ENCODE data around the gene GTF2H2. TPM values are rescaled to one million over a fixed set of nuclear protein-coding genes. Genes with fewer than 3 reads are reported as not detected.
A peak's percentile ranks its signal among the peaks of the same experiment; 100 is the strongest.
"Not testable (repeated sequence)": the region's sequence is repeated elsewhere in the genome, so short reads cannot be mapped to it uniquely, and the experiment has no call there.

GTF2H2 gene
- total and polyA plus RNA-seq, 12 donors: 4.2 to 14.0 (median 7.1) TPM

GRCh38 chr5:71082340-71082739 is 14.9 kb upstream of the GTF2H2 start:
- WGBS, 2 donors: no CpG with 5 or more reads among the region's 2 CpGs

DNA sequence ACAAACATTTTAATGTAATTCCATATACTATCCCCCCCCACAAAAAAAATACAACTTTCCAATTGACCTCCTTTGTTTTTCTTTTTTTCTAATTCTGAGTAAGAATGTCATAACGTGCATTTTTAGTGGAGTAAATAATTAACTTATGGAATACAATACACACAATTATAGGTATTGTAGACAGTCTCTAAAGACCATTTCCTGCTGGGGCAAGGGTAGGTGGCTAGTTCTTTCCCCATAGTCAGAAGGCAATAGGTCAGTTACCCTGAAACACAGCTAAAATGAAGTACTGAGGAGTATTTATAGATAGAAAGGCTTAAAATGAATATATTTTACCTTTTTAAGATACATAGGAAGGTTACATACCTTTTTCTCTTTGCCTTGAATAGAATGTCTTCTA is 6.2 kb downstream of the GTF2H2 start:
- DNase-seq; H3K27me3 ChIP-seq; H3K4me3 ChIP-seq; H3K27ac ChIP-seq; H3K9me3 ChIP-seq; ATAC-seq; intact Hi-C loops (cut with DNase I); H3K36me3 ChIP-seq; H3K4me1 ChIP-seq: not testable (repeated sequence)
- no CpG with 5 or more reads among the region's 1 CpG for WGBS, 2 donors

More at GRCh38 chr5:71082340-71082739, 14.9 kb upstream of the GTF2H2 start:
- H3K4me3 ChIP-seq; ATAC-seq; DNase-seq; H3K36me3 ChIP-seq; H3K27ac ChIP-seq; H3K9me3 ChIP-seq; H3K27me3 ChIP-seq; intact Hi-C loops (cut with DNase I); H3K4me1 ChIP-seq: not testable (repeated sequence)

- H3K4me3 ChIP-seq; intact Hi-C loops (cut with DNase I); DNase-seq; H3K4me1 ChIP-seq; H3K9me3 ChIP-seq; H3K36me3 ChIP-seq; ATAC-seq; H3K27me3 ChIP-seq; H3K27ac ChIP-seq: not testable (repeated sequence)
- no CpG with 5 or more reads among the region's 3 CpGs for WGBS, 2 donors
Observed at GRCh38 chr5:71059426-71059825, 8.1 kb downstream of the GTF2H2 start.

- H3K36me3 ChIP-seq; intact Hi-C loops (cut with DNase I); H3K4me3 ChIP-seq; H3K9me3 ChIP-seq; ATAC-seq; H3K4me1 ChIP-seq; H3K27me3 ChIP-seq; DNase-seq; H3K27ac ChIP-seq: not testable (repeated sequence)
- 95 to 100% methylated on average over 1 of the region's 2 CpGs for WGBS, 2 donors
Observed at GRCh38 chr5:71044808-71045207, 22.7 kb downstream of the GTF2H2 start.

DNA sequence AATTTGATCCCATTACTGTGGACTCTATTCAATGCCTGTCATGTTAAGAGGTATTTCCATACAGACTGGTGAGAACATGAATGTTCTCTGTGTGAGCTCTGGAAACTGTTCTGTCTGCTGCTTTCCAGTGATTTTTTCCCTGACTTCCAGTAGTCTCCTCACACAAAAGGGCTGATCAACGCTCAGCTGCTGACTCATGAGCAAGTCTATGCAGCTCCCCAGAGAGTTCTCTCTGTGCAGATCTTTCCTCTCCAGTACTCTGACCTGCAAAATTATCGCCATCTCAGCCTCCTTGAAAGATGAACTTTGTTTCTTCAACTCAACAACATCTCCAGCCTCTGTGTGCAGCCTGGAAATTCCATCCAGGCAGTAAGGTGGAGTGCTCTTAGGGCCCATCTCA is 23.3 kb downstream of the GTF2H2 start:
- H3K4me3 ChIP-seq; DNase-seq; intact Hi-C loops (cut with DNase I); ATAC-seq; H3K36me3 ChIP-seq; H3K27ac ChIP-seq; H3K27me3 ChIP-seq; H3K4me1 ChIP-seq; H3K9me3 ChIP-seq: not testable (repeated sequence)
- no CpG with 5 or more reads among the region's 2 CpGs for WGBS, 2 donors

GRCh38 chr5:71031046-71031776 is 36.3 kb downstream of the GTF2H2 start:
- intact Hi-C loops (cut with DNase I); H3K27ac ChIP-seq; H3K36me3 ChIP-seq; H3K4me1 ChIP-seq; H3K27me3 ChIP-seq; H3K4me3 ChIP-seq; DNase-seq; H3K9me3 ChIP-seq: not testable (repeated sequence)
- peak in 7 of 8 donors; percentile 34 to 87 (median 67) for ATAC-seq
- WGBS, 2 donors: no CpG with 5 or more reads among the region's 7 CpGs

GRCh38 chr5:71025289-71025953 is 42.1 kb downstream of the GTF2H2 start, which contains the start of gene NAIP:
Gene NAIP (minus strand): TSS chr5:71025339. CDS start chr5:71012915, 12,424 bp downstream.
- H3K27ac ChIP-seq; H3K4me1 ChIP-seq; H3K36me3 ChIP-seq; intact Hi-C loops (cut with DNase I); H3K27me3 ChIP-seq; H3K4me3 ChIP-seq; H3K9me3 ChIP-seq; DNase-seq; ATAC-seq: not testable (repeated sequence)
- no CpG with 5 or more reads among the region's 8 CpGs for WGBS, 2 donors

DNA sequence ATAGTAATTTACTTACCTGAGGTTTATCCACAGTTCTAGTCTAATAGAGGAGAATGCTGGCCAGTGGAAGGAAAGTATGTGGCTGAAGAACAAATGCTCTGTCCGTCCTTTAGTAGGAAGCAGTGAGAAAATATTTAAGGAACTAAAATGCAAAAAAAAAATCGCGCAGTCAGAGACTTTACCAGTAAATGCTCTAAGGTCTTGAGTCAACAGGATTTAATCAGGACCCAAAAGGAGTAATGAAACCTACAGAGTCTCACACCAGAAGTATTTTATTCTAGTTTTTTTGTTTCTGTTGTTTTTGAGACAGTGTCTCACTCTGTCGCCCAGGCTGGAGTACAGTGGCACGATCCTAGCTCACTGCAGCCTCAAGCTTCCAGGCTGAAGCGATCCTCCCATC is 46.8 kb downstream of the GTF2H2 start:
- intact Hi-C loops (cut with DNase I); H3K36me3 ChIP-seq; DNase-seq; H3K27me3 ChIP-seq; H3K4me1 ChIP-seq; H3K9me3 ChIP-seq; H3K4me3 ChIP-seq; H3K27ac ChIP-seq: not testable (repeated sequence)
- no CpG with 5 or more reads among the region's 6 CpGs for WGBS, 2 donors
- ATAC-seq: peak in 1 of 8 donors; percentile 34

DNA sequence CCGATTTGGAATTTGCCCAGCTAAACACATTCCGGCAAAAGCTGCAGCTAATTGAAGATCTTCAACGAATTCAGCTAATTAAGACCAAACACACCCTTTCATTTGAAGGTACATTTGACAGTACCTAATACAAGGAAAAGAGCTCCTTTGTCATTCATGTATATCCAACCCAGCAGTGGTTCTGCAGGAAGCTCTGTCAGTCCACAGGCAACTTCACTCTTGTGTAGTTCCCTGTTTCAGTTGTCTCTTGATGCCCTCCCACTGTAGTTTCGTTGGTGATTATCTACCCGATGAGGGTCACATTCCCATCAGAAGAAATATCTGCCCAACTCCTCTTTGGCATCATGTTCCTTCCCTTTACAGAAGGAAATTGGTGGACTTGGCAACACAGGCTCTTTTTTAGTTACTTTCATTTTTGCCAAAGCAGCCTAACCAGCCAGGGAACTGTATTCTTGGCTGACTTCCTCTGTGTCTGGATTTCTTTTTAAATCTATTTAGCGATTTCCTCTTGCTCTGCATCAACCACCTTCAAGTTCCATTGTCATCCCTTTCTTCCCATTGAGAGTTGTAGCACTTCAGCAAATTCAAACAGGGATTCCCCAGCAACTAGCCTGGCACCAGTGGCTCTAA is 49.0 kb downstream of the GTF2H2 start:
- WGBS, 2 donors: no CpG with 5 or more reads among the region's 6 CpGs
- peak in 1 of 8 donors; percentile 48 for ATAC-seq

More for the DNA sequence above, 49.0 kb downstream of the GTF2H2 start:
- H3K9me3 ChIP-seq; H3K27ac ChIP-seq; H3K36me3 ChIP-seq; H3K27me3 ChIP-seq; intact Hi-C loops (cut with DNase I); H3K4me3 ChIP-seq; DNase-seq: not testable (repeated sequence)
- peaks cover 0 to 12% (median 0%) of the 10 kb centered on the region in 9 donors for H3K4me1 ChIP-seq

All from heart right ventricle (tissue), 16 donors.